NAMALWA (cell line): ENCODE data around the gene BDKRB1.

Source experiments
- DNase-seq: peaks from one replicate; pipeline ENCODE4 v3.0.0-alpha.2; 2015; ENCODE audit warnings: low spot score

The BDKRB1 gene

GRCh38 chr14:96261772-96262655 is 6.0 kb downstream of the BDKRB1 start:
- no peak for DNase-seq

- DNase-seq = peak; percentile 47
Observed at GRCh38 chr14:96263347-96264199, 7.6 kb downstream of the BDKRB1 start.

- DNase-seq = no peak
Observed at GRCh38 chr14:96264200-96264553, 8.2 kb downstream of the BDKRB1 start.

GRCh38 chr14:96264853-96265252 is 8.8 kb downstream of the BDKRB1 start:
- no peak for DNase-seq

GRCh38 chr14:96265383-96266095 is 9.5 kb downstream of the BDKRB1 start:
- DNase-seq = no peak

- DNase-seq = no peak
Observed at GRCh38 chr14:96267336-96267735, 11.3 kb downstream of the BDKRB1 start.

- DNase-seq = no peak
Observed at GRCh38 chr14:96267916-96268315, 11.9 kb downstream of the BDKRB1 start.

- DNase-seq = no peak
Observed at GRCh38 chr14:96268431-96269358, 12.7 kb downstream of the BDKRB1 start.

GRCh38 chr14:96269359-96269710 is 13.3 kb downstream of the BDKRB1 start:
- no peak for DNase-seq

GRCh38 chr14:96270565-96271420 is 14.8 kb downstream of the BDKRB1 start:
- DNase-seq = no peak

- no peak for DNase-seq
Observed at GRCh38 chr14:96271421-96271762, 15.4 kb downstream of the BDKRB1 start.

- no peak for DNase-seq
Observed at GRCh38 chr14:96272777-96273473, 16.9 kb downstream of the BDKRB1 start.

- DNase-seq = no peak
Observed at GRCh38 chr14:96273629-96274028, 17.6 kb downstream of the BDKRB1 start.

- DNase-seq = no peak
Observed at GRCh38 chr14:96274122-96274521, 18.1 kb downstream of the BDKRB1 start.

GRCh38 chr14:96274543-96274942 is 18.5 kb downstream of the BDKRB1 start:
- no peak for DNase-seq

- DNase-seq = peak; percentile 73
Observed at GRCh38 chr14:96275177-96276112, 19.4 kb downstream of the BDKRB1 start.

GRCh38 chr14:96277890-96278289 is 21.9 kb downstream of the BDKRB1 start:
- no peak for DNase-seq

- DNase-seq = no peak
Observed at GRCh38 chr14:96279564-96279963, 23.6 kb downstream of the BDKRB1 start.

GRCh38 chr14:96280104-96280503 is 24.1 kb downstream of the BDKRB1 start:
- DNase-seq = no peak
